ENCODE measurements around the gene NRF1. TPM values are rescaled to one million over a fixed set of nuclear protein-coding genes. Genes with fewer than 3 reads are reported as not detected.

Gene NRF1
- total and polyA plus RNA-seq, 8 donors: 11.4 to 26.8 (median 22.6) TPM

- intact Hi-C loops (cut with DNase I): no loop called here
- TF ChIP-seq CTCF (IDR thresholded peaks at IDR 0.05): no peak
Measured at GRCh38 chr7:129636641-129637040, 25.1 kb downstream of the NRF1 start.

GRCh38 chr7:129640400-129640799 is 28.9 kb downstream of the NRF1 start:
- H3K27ac ChIP-seq: no peak overlapping the region
- TF ChIP-seq CTCF (IDR thresholded peaks at IDR 0.05): no peak
- H3K4me1 ChIP-seq: peaks cover 0 to 6% of the 10 kb centered on the region in 2 donors
- no peaks in the 10 kb centered on the region for H3K36me3 ChIP-seq
- no peaks in the 10 kb centered on the region for H3K27me3 ChIP-seq
- no peak for DNase-seq
- H3K9me3 ChIP-seq: no peaks in the 10 kb centered on the region
- no peak for ATAC-seq
- no peak overlapping the region for H3K4me3 ChIP-seq
- intact Hi-C loops (cut with DNase I): loop anchor here in 1 of 2 donors (10.0 kb wide), 2 partner anchors 156 to 276 kb away; no protein-coding TSS in a partner anchor

More at GRCh38 chr7:129636641-129637040, 25.1 kb downstream of the NRF1 start:
- Histone ChIP-seq H3K27me3 (no peaks in the 10 kb centered on the region), H3K4me3 (no peak overlapping the region), H3K9me3 (no peaks in the 10 kb centered on the region), H3K4me1 (no peaks in the 10 kb centered on the region), H3K36me3 (no peaks in the 10 kb centered on the region), H3K27ac (no peak overlapping the region)
- no peak for DNase-seq
- no peak for ATAC-seq

GRCh38 chr7:129642871-129643549 is 31.5 kb downstream of the NRF1 start:
- DNase-seq: no peak
- peak; percentile 60 for ATAC-seq
- Histone ChIP-seq H3K4me3 (no peak overlapping the region), H3K4me1 (peaks cover 0 to 6% of the 10 kb centered on the region in 2 donors), H3K36me3 (peaks cover 0 to 7% of the 10 kb centered on the region in 2 donors), H3K9me3 (no peaks in the 10 kb centered on the region), H3K27me3 (no peaks in the 10 kb centered on the region), H3K27ac (no peak overlapping the region)
- intact Hi-C loops (cut with DNase I): loop anchor here in 1 of 2 donors (10.0 kb wide), 2 partner anchors 158 to 278 kb away; no protein-coding TSS in a partner anchor
- no peak for TF ChIP-seq CTCF (IDR thresholded peaks at IDR 0.05)

- intact Hi-C loops (cut with DNase I): loop anchor here in 1 of 2 donors (10.0 kb wide), 2 partner anchors 159 to 279 kb away; no protein-coding TSS in a partner anchor
- ATAC-seq: peak; percentile 55
- Histone ChIP-seq H3K27me3 (no peaks in the 10 kb centered on the region), H3K27ac (no peak overlapping the region), H3K36me3 (peaks cover 0 to 7% of the 10 kb centered on the region in 2 donors), H3K4me3 (no peak overlapping the region), H3K9me3 (no peaks in the 10 kb centered on the region), H3K4me1 (peaks cover 0 to 6% of the 10 kb centered on the region in 2 donors)
- TF ChIP-seq CTCF (IDR thresholded peaks at IDR 0.05): no peak
- no peak for DNase-seq
Measured at GRCh38 chr7:129643550-129644170, 32.1 kb downstream of the NRF1 start.

GRCh38 chr7:129644634-129645230 is 33.2 kb downstream of the NRF1 start:
- H3K27ac ChIP-seq: no peak overlapping the region
- H3K4me3 ChIP-seq: no peak overlapping the region
- H3K36me3 ChIP-seq: peaks cover 0 to 7% of the 10 kb centered on the region in 2 donors
- H3K4me1 ChIP-seq: peaks cover 0 to 6% of the 10 kb centered on the region in 2 donors
- no peaks in the 10 kb centered on the region for H3K9me3 ChIP-seq
- ATAC-seq (peak; percentile 71), DNase-seq (peak in 2 of 4 donors; percentile 28 to 51)
- H3K27me3 ChIP-seq: no peaks in the 10 kb centered on the region
- intact Hi-C loops (cut with DNase I): loop anchor here in 1 of 2 donors (10.0 kb wide), 2 partner anchors 160 to 280 kb away; no protein-coding TSS in a partner anchor
- peak in 1 of 2 donors; percentile 36 for TF ChIP-seq CTCF (IDR thresholded peaks at IDR 0.05)
